GM12874 (cell line): ENCODE data around the gene RHOF.

Experiments
- CTCF ChIP-seq: IDR thresholded peaks from 2 replicates; pipeline ENCODE4 v1.5.1; 2011; ENCODE audit warnings: low read depth, mild to moderate bottlenecking, control low read depth, low read length, moderate library complexity; ENCODE audit not compliant: insufficient read depth

Gene RHOF

GRCh38 chr12:121801595-121802484 is 8.4 kb upstream of the RHOF start:
- TF ChIP-seq CTCF = no peak

GRCh38 chr12:121800694-121801594 is 7.5 kb upstream of the RHOF start:
- TF ChIP-seq CTCF = no peak

GRCh38 chr12:121799842-121800693 is 6.6 kb upstream of the RHOF start:
- no peak for TF ChIP-seq CTCF

GRCh38 chr12:121799156-121799841 is 5.8 kb upstream of the RHOF start:
- TF ChIP-seq CTCF = no peak

- no peak for TF ChIP-seq CTCF
Measured at GRCh38 chr12:121798787-121799155, 5.3 kb upstream of the RHOF start.

GRCh38 chr12:121797937-121798786 is 4.7 kb upstream of the RHOF start:
- no peak for TF ChIP-seq CTCF
